Prostate gland (tissue), 2 donors: ENCODE data around the gene CACNA2D1. TPM values are rescaled to one million over a fixed set of nuclear protein-coding genes. Genes with fewer than 3 reads are reported as not detected.

Source experiments
- DNase-seq: peaks from one replicate; pipeline ENCODE4 v3.0.0-alpha.2; 2019; ENCODE audit warnings: low spot score
- H3K27ac ChIP-seq, 2 donors: fragments of 200-600 bp; sonication (generic); 2 replicates each; pipeline ENCODE4 v1.5.1; 2017 to 2019
- H3K27me3 ChIP-seq: fragments of 200-600 bp; sonication (generic); replicated peaks from 2 replicates; pipeline ENCODE4 v1.5.1; 2019; ENCODE audit not compliant: insufficient read depth
- H3K36me3 ChIP-seq, 2 donors: fragments of 200-600 bp; sonication (generic); 1 replicate in 1 of 2; 2 replicates in 1 of 2; pipeline versions ENCODE4 v1.5.1 to v1.8.1; 2017 to 2019
- H3K4me1 ChIP-seq: fragments of 200-600 bp; sonication (generic); replicated peaks from 2 replicates; pipeline ENCODE4 v1.5.1; 2019
- H3K4me3 ChIP-seq, 2 donors: fragments of 200-600 bp; sonication (generic); 2 replicates each; pipeline ENCODE4 v1.5.1; 2017 to 2019
- H3K9me3 ChIP-seq: fragments of 200-600 bp; sonication (generic); 2 replicates; pipeline ENCODE4 v1.5.1; 2017
- CTCF ChIP-seq, 4 experiments: fragments of 200-600 bp in 2 of 4; fragments of 450-650 bp in 2 of 4; sonication (generic) in 2 of 4; IDR thresholded peaks; 1 replicate in 3 of 4; 2 replicates in 1 of 4; pipeline ENCODE4 v1.5.1; 2016 to 2019; ENCODE audit warnings: antibody characterized with exemption in 4 of 4, mild to moderate bottlenecking in 2 of 4, moderate library complexity in 2 of 4
- POLR2A ChIP-seq: fragments of 450-650 bp; IDR thresholded peaks from one replicate; pipeline ENCODE4 v1.6.1; 2016; ENCODE audit warnings: antibody characterized with exemption, mild to moderate bottlenecking
- POLR2AphosphoS5 ChIP-seq: sonication (generic); formaldehyde crosslinking; IDR thresholded peaks from one replicate; pipeline ENCODE4 v1.6.1; 2017; ENCODE audit warnings: antibody characterized with exemption
- WGBS: methylation state at CpG from one replicate; pipeline ENCODE4 v1.1.5; 2018; 5-methylcytosine and 5-hydroxymethylcytosine counted together
- intact Hi-C: fragments of 100-400 bp; cut with DNase I; formaldehyde crosslinking; loops from one replicate; pipeline ENCODE4 v1.14.2; 2022
- total RNA-seq, 2 donors: library from RNA; depleted of rRNA; stranded (reverse); fragments of >200 nt; gene quantifications; one replicate each; pipeline ENCODE4 v1.1.0, GENCODE V29; 2016

Gene CACNA2D1
- total RNA-seq, 2 donors from 2014 or later, result 16.9 to 24.4 TPM

GRCh38 chr7:82012453-82012852 is 431.1 kb downstream of the CACNA2D1 start:
- intact Hi-C loops, result no loop called here
- Histone ChIP-seq H3K36me3 (no peaks in the 10 kb centered on the region), H3K9me3 (no peaks in the 10 kb centered on the region), H3K4me1 (no peaks in the 10 kb centered on the region), H3K4me3 (no peak overlapping the region), H3K27ac (no peak overlapping the region), H3K27me3 (no peaks in the 10 kb centered on the region)
- 84% methylated on average over 4 of the region's 4 CpGs for WGBS
- DNase-seq, result no peak
- no peak for TF ChIP-seq CTCF (IDR thresholded peaks at IDR 0.05)
- no peak for TF ChIP-seq POLR2AphosphoS5
- no peak for TF ChIP-seq POLR2A

GRCh38 chr7:82010416-82010815 is 433.2 kb downstream of the CACNA2D1 start:
- intact Hi-C loops, result no loop called here
- Histone ChIP-seq H3K9me3 (no peaks in the 10 kb centered on the region), H3K36me3 (no peaks in the 10 kb centered on the region), H3K4me3 (no peak overlapping the region), H3K4me1 (no peaks in the 10 kb centered on the region), H3K27me3 (no peaks in the 10 kb centered on the region), H3K27ac (no peak overlapping the region)
- WGBS, result 96% methylated on average over 1 of the region's 1 CpG
- TF ChIP-seq POLR2AphosphoS5 (no peak), POLR2A (no peak), CTCF (IDR thresholded peaks at IDR 0.05) (no peak)
- DNase-seq, result no peak

- Histone ChIP-seq H3K9me3 (no peaks in the 10 kb centered on the region), H3K4me3 (no peak overlapping the region), H3K36me3 (no peaks in the 10 kb centered on the region), H3K27ac (no peak overlapping the region), H3K27me3 (no peaks in the 10 kb centered on the region), H3K4me1 (no peaks in the 10 kb centered on the region)
- 80% methylated on average over 3 of the region's 3 CpGs for WGBS
- DNase-seq, result no peak
- intact Hi-C loops, result no loop called here
- TF ChIP-seq POLR2AphosphoS5, result no peak
These were observed 436.3 kb downstream of the CACNA2D1 start for GRCh38 chr7:82007315-82007714.

- Histone ChIP-seq H3K27me3 (no peaks in the 10 kb centered on the region), H3K36me3 (no peaks in the 10 kb centered on the region), H3K4me3 (no peak overlapping the region), H3K27ac (no peak overlapping the region), H3K4me1 (no peaks in the 10 kb centered on the region), H3K9me3 (no peaks in the 10 kb centered on the region)
- intact Hi-C loops, result no loop called here
- no peak for DNase-seq
- WGBS, result 96% methylated on average over 2 of the region's 2 CpGs
- no peak for TF ChIP-seq POLR2AphosphoS5
- TF ChIP-seq CTCF (IDR thresholded peaks at IDR 0.05), result no peak
- no peak for TF ChIP-seq POLR2A
These were observed 438.5 kb downstream of the CACNA2D1 start for GRCh38 chr7:82005056-82005455.

- no peaks in the 10 kb centered on the region for H3K9me3 ChIP-seq
- H3K27ac ChIP-seq, result no peak overlapping the region
- intact Hi-C loops, result no loop called here
- DNase-seq, result no peak
- no peaks in the 10 kb centered on the region for H3K27me3 ChIP-seq
- no peak overlapping the region for H3K4me3 ChIP-seq
- no peaks in the 10 kb centered on the region for H3K36me3 ChIP-seq
- H3K4me1 ChIP-seq, result no peaks in the 10 kb centered on the region
- TF ChIP-seq POLR2A (no peak), POLR2AphosphoS5 (no peak), CTCF (IDR thresholded peaks at IDR 0.05) (no peak)
These were observed 450.4 kb downstream of the CACNA2D1 start for GRCh38 chr7:81993186-81993585.
